MM.1S (cell line): ENCODE results near the gene BICC1.

Source experiments
- EZH2 ChIP-seq: fragments of 300-600 bp; sonication (generic); optimal IDR thresholded peaks from 2 replicates; pipeline ENCODE3; 2017; ENCODE audit warnings: low read depth, mild to moderate bottlenecking, antibody characterized with exemption, low read length, mixed read lengths
- EZH2phosphoT487 ChIP-seq: fragments of 300-600 bp; sonication (generic); IDR thresholded peaks from 2 replicates; pipeline ENCODE4 v1.6.1; 2018; ENCODE audit warnings: antibody characterized with exemption, low read length
- TF ChIP-seq, protein P1 (sequence below): fragments of 300-600 bp; sonication (generic); IDR thresholded peaks from 2 replicates; pipeline ENCODE4 v1.5.1; 2016; ENCODE audit warnings: antibody characterized with exemption, low read length, mixed read lengths

DNA sequence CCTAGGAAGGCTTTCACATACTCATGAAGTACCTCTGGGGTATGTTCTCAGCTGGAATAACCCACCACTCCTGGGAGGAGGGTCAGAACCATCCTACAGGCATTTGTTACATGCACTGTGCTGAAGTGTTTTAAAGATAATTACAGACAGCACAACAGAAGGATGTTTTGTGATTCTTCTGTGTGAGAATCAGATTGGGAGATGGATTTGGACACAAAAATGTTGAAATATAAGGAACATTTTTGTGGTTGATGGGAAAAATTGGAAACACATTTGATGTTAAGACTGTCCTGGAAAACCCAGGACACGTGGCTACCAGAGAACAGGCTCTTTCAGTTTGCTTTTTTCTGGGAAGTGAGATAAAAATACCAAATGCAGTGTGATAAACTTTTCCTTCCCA is 61.4 kb downstream of the BICC1 start:
- TF ChIP-seq EZH2 (no peak), EZH2phosphoT487 (no peak)
- TF ChIP-seq, protein P1, sequence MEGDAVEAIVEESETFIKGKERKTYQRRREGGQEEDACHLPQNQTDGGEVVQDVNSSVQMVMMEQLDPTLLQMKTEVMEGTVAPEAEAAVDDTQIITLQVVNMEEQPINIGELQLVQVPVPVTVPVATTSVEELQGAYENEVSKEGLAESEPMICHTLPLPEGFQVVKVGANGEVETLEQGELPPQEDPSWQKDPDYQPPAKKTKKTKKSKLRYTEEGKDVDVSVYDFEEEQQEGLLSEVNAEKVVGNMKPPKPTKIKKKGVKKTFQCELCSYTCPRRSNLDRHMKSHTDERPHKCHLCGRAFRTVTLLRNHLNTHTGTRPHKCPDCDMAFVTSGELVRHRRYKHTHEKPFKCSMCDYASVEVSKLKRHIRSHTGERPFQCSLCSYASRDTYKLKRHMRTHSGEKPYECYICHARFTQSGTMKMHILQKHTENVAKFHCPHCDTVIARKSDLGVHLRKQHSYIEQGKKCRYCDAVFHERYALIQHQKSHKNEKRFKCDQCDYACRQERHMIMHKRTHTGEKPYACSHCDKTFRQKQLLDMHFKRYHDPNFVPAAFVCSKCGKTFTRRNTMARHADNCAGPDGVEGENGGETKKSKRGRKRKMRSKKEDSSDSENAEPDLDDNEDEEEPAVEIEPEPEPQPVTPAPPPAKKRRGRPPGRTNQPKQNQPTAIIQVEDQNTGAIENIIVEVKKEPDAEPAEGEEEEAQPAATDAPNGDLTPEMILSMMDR: no peak
